DND-41 (cell line): Measurements from ENCODE around the gene BMS1.
"Not testable (repeated sequence)": the region's sequence is repeated elsewhere in the genome, so short reads cannot be mapped to it uniquely, and the experiment has no call there.

Source experiments
- ATAC-seq: fragments of 200-7000 bp; cut with Tn5 transposase; 3 replicates; pipeline ENCODE4 v1.9.1; 2021; ENCODE audit warnings: low read depth; ENCODE audit not compliant: insufficient read depth
- DNase-seq: peaks from one replicate; pipeline ENCODE4 v3.0.0-alpha.2; 2020
- H2AFZ ChIP-seq: 2 replicates; pipeline ENCODE4 v1.6.0; 2012; ENCODE audit warnings: low read depth, low read length
- H3K27ac ChIP-seq: 2 replicates; pipeline ENCODE4 v1.5.1; 2012; ENCODE audit warnings: low read length, inconsistent platforms
- H3K27me3 ChIP-seq: fragments of 200-600 bp; sonication (generic); 2 replicates; pipeline ENCODE4 v1.6.0; 2012; ENCODE audit warnings: low read length, mild to moderate bottlenecking, inconsistent platforms; ENCODE audit not compliant: insufficient read depth, poor library complexity
- H3K36me3 ChIP-seq: 2 replicates; pipeline ENCODE4 v1.5.1; 2012; ENCODE audit warnings: low read length, inconsistent platforms; ENCODE audit not compliant: insufficient read depth
- H3K4me1 ChIP-seq: 2 replicates; pipeline ENCODE4 v1.5.1; 2012; ENCODE audit warnings: mild to moderate bottlenecking, low read length; ENCODE audit not compliant: insufficient read depth
- H3K4me2 ChIP-seq: 2 replicates; pipeline ENCODE4 v1.6.0; 2012; ENCODE audit warnings: mild to moderate bottlenecking, moderate library complexity, low read length, inconsistent platforms; ENCODE audit not compliant: insufficient read depth
- H3K4me3 ChIP-seq, 2 experiments: fragments of 200-600 bp in 1 of 2; shearing (Covaris generic) in 1 of 2; 2 replicates each; pipeline ENCODE4 v1.5.1; 2012 to 2016; ENCODE audit warnings: inconsistent platforms in 2 of 2, low read length in 2 of 2, mild to moderate bottlenecking in 2 of 2, low read depth in 1 of 2, moderate library complexity in 1 of 2
- H3K79me2 ChIP-seq: 2 replicates; pipeline ENCODE4 v1.6.0; 2012; ENCODE audit warnings: low read length, inconsistent platforms; ENCODE audit not compliant: insufficient read depth
- H3K9ac ChIP-seq: 2 replicates; pipeline ENCODE4 v1.6.0; 2012; ENCODE audit warnings: low read depth, mild to moderate bottlenecking, inconsistent platforms, low read length, moderate library complexity
- H3K9me3 ChIP-seq: 2 replicates; pipeline ENCODE4 v1.5.1; 2012; ENCODE audit warnings: low read length, moderate library complexity, mild to moderate bottlenecking, inconsistent platforms; ENCODE audit not compliant: insufficient read depth, severe bottlenecking
- H4K20me1 ChIP-seq: 2 replicates; pipeline ENCODE4 v1.6.0; 2012; ENCODE audit warnings: low read length; ENCODE audit not compliant: insufficient read depth
- CTCF ChIP-seq: IDR thresholded peaks from 2 replicates; pipeline ENCODE4 v1.5.1; 2012; ENCODE audit warnings: borderline replicate concordance, low read length, moderate library complexity, mild to moderate bottlenecking; ENCODE audit not compliant: poor library complexity, severe bottlenecking; ENCODE audit errors: extremely low read depth
- EZH2 ChIP-seq: IDR thresholded peaks from 3 replicates; pipeline ENCODE4 v1.6.1; 2012; ENCODE audit warnings: borderline replicate concordance, low read depth, mild to moderate bottlenecking, moderate library complexity, low read length, inconsistent platforms; ENCODE audit not compliant: severe bottlenecking

Gene BMS1

GRCh38 chr10:42801135-42801534, 18.5 kb downstream of the BMS1 start:
- Histone ChIP-seq H3K4me3 (no peak overlapping the region), H3K4me1 (no peaks in the 10 kb centered on the region), H3K27me3 (no peaks in the 10 kb centered on the region), H3K4me2 (no peak overlapping the region), H3K9ac (no peak overlapping the region), H3K79me2 (peaks cover 2% of the 10 kb centered on the region; the same call in 1 of the 2 replicates), H3K27ac (no peak overlapping the region), H4K20me1 (no peaks in the 10 kb centered on the region), H2AFZ (no peak overlapping the region), H3K36me3 (peaks cover 92% of the 10 kb centered on the region), H3K9me3 (no peaks in the 10 kb centered on the region)
- DNase-seq (no peak), ATAC-seq (no peak)
- TF ChIP-seq CTCF (no peak), EZH2 (no peak)

GRCh38 chr10:42802876-42803275, 20.3 kb downstream of the BMS1 start:
- Histone ChIP-seq H3K4me3 (no peak overlapping the region), H3K4me2 (no peak overlapping the region), H3K4me1 (no peaks in the 10 kb centered on the region), H3K27me3 (no peaks in the 10 kb centered on the region), H3K9me3 (no peaks in the 10 kb centered on the region), H3K27ac (no peak overlapping the region), H3K79me2 (peaks cover 7% of the 10 kb centered on the region; the same call in 1 of the 2 replicates), H3K9ac (no peak overlapping the region), H3K36me3 (peaks cover 92% of the 10 kb centered on the region), H4K20me1 (no peaks in the 10 kb centered on the region), H2AFZ (no peak overlapping the region)
- no peak for DNase-seq
- ATAC-seq: no peak
- TF ChIP-seq EZH2 (no peak), CTCF (no peak)

- DNase-seq (no peak), ATAC-seq (no peak)
- Histone ChIP-seq H3K27me3 (no peaks in the 10 kb centered on the region), H3K27ac (no peak overlapping the region), H3K79me2 (peaks cover 29% of the 10 kb centered on the region; the same call in 1 of the 2 replicates), H3K9me3 (peaks cover 6% of the 10 kb centered on the region), H3K4me3 (no peak overlapping the region), H3K36me3 (peaks cover 86% of the 10 kb centered on the region), H4K20me1 (no peaks in the 10 kb centered on the region), H3K4me2 (no peak overlapping the region), H3K4me1 (no peaks in the 10 kb centered on the region), H3K9ac (no peak overlapping the region), H2AFZ (no peak overlapping the region)
- TF ChIP-seq CTCF: no peak
- TF ChIP-seq EZH2: no peak
Observed at GRCh38 chr10:42809676-42810075, 27.1 kb downstream of the BMS1 start.

GRCh38 chr10:42812028-42812427, 29.4 kb downstream of the BMS1 start:
- Histone ChIP-seq H3K36me3 (peaks cover 78% of the 10 kb centered on the region), H4K20me1 (no peaks in the 10 kb centered on the region), H3K9me3 (peaks cover 6% of the 10 kb centered on the region), H3K4me2 (no peak overlapping the region), H3K4me1 (no peaks in the 10 kb centered on the region), H2AFZ (no peak overlapping the region), H3K4me3 (no peak overlapping the region), H3K27ac (no peak overlapping the region), H3K79me2 (peaks cover 26% of the 10 kb centered on the region; the same call in 1 of the 2 replicates), H3K27me3 (no peaks in the 10 kb centered on the region), H3K9ac (no peak overlapping the region)
- ATAC-seq: no peak
- TF ChIP-seq EZH2 (no peak), CTCF (no peak)
- no peak for DNase-seq

- H3K4me3 ChIP-seq, H3K9me3 ChIP-seq, H4K20me1 ChIP-seq, H3K27ac ChIP-seq, H3K4me2 ChIP-seq, H3K27me3 ChIP-seq, H2AFZ ChIP-seq, H3K4me1 ChIP-seq, H3K9ac ChIP-seq, DNase-seq, ATAC-seq: not testable (repeated sequence)
- peaks cover 22% of the 10 kb centered on the region; the same call in 1 of the 2 replicates for H3K79me2 ChIP-seq
- peaks cover 81% of the 10 kb centered on the region for H3K36me3 ChIP-seq
Observed at GRCh38 chr10:42813989-42814687, 31.5 kb downstream of the BMS1 start.
